Type B pancreatic cell (in vitro differentiated cells): ENCODE results near the gene TMEM14B. TPM values are rescaled to one million over a fixed set of nuclear protein-coding genes. Genes with fewer than 3 reads are reported as not detected.
"Not testable (repeated sequence)": the region's sequence is repeated elsewhere in the genome, so short reads cannot be mapped to it uniquely, and the experiment has no call there.

ENCODE experiments used
- DNase-seq: peaks from one replicate; pipeline ENCODE4 v3.0.0; 2021; ENCODE audit warnings: mixed read lengths; ENCODE audit not compliant: unreplicated experiment; ENCODE audit errors: extremely low spot score
- H3K27ac Mint-ChIP-seq: 2 replicates; pipeline ENCODE4 v1.8.0; 2021; ENCODE audit warnings: mild to moderate bottlenecking, mixed read lengths
- H3K27me3 Mint-ChIP-seq: 2 replicates; pipeline ENCODE4 v1.8.0; 2021; ENCODE audit warnings: mixed read lengths
- H3K36me3 Mint-ChIP-seq: 2 replicates; pipeline ENCODE4 v1.8.0; 2021; ENCODE audit warnings: mixed read lengths
- H3K4me1 Mint-ChIP-seq: one replicate; pipeline ENCODE4 v1.8.0; 2021; ENCODE audit warnings: mixed read lengths; ENCODE audit not compliant: unreplicated experiment
- H3K4me3 Mint-ChIP-seq: 2 replicates; pipeline ENCODE4 v1.8.0; 2021; ENCODE audit warnings: mild to moderate bottlenecking, mixed read lengths
- H3K9me3 Mint-ChIP-seq: 2 replicates; pipeline ENCODE4 v1.8.0; 2021; ENCODE audit warnings: mixed read lengths
- CTCF ChIP-seq: fragments of 200-600 bp; sonication (generic); conservative IDR thresholded peaks from 2 replicates; pipeline ENCODE4 v1.5.0; 2021; ENCODE audit warnings: antibody characterized with exemption, mild to moderate bottlenecking
- total RNA-seq: library from RNA; stranded (reverse); gene quantifications from 2 replicates; pipeline ENCODE4 v1.2.1, GENCODE V29; 2021; ENCODE audit warnings: low replicate concordance

Gene TMEM14B
- total RNA-seq, 1 donor from 2014 or later = 75.6 TPM

GRCh38 chr6:10725716-10726115, 21.9 kb upstream of the TMEM14B start:
- no peak for DNase-seq
- Mint-ChIP-seq H3K27me3 (no peaks in the 10 kb centered on the region), H3K27ac (peak overlapping the region; percentile 20), H3K9me3 (no peaks in the 10 kb centered on the region), H3K4me1 (peaks cover 39% of the 10 kb centered on the region), H3K4me3 (peak overlapping the region; percentile 55), H3K36me3 (peaks cover 29% of the 10 kb centered on the region)
- TF ChIP-seq CTCF = no peak

GRCh38 chr6:10730254-10730653, 17.4 kb upstream of the TMEM14B start:
- H3K27me3 Mint-ChIP-seq = no peaks in the 10 kb centered on the region
- H3K27ac Mint-ChIP-seq = no peak overlapping the region
- no peaks in the 10 kb centered on the region for H3K9me3 Mint-ChIP-seq
- H3K36me3 Mint-ChIP-seq = peaks cover 45% of the 10 kb centered on the region
- H3K4me1 Mint-ChIP-seq = peaks cover 15% of the 10 kb centered on the region
- TF ChIP-seq CTCF = no peak
- no peak for DNase-seq
- no peak overlapping the region for H3K4me3 Mint-ChIP-seq

GRCh38 chr6:10733151-10733715, 14.4 kb upstream of the TMEM14B start:
- Mint-ChIP-seq H3K27me3 (no peaks in the 10 kb centered on the region), H3K4me1 (peaks cover 5% of the 10 kb centered on the region), H3K36me3 (peaks cover 31% of the 10 kb centered on the region), H3K4me3 (no peak overlapping the region), H3K27ac (no peak overlapping the region), H3K9me3 (no peaks in the 10 kb centered on the region)
- DNase-seq = peak; percentile 20
- no peak for TF ChIP-seq CTCF

GRCh38 chr6:10733863-10734262, 13.7 kb upstream of the TMEM14B start:
- DNase-seq = no peak
- peaks cover 5% of the 10 kb centered on the region for H3K4me1 Mint-ChIP-seq
- peaks cover 29% of the 10 kb centered on the region for H3K36me3 Mint-ChIP-seq
- no peaks in the 10 kb centered on the region for H3K27me3 Mint-ChIP-seq
- no peak overlapping the region for H3K4me3 Mint-ChIP-seq
- no peak overlapping the region for H3K27ac Mint-ChIP-seq
- TF ChIP-seq CTCF = no peak
- no peaks in the 10 kb centered on the region for H3K9me3 Mint-ChIP-seq

GRCh38 chr6:10736731-10737130, 10.9 kb upstream of the TMEM14B start:
- DNase-seq = no peak
- no peak overlapping the region for H3K27ac Mint-ChIP-seq
- H3K4me3 Mint-ChIP-seq = no peak overlapping the region
- H3K27me3 Mint-ChIP-seq = no peaks in the 10 kb centered on the region
- H3K36me3 Mint-ChIP-seq = peaks cover 23% of the 10 kb centered on the region
- no peak for TF ChIP-seq CTCF
- H3K4me1 Mint-ChIP-seq = peaks cover 5% of the 10 kb centered on the region
- H3K9me3 Mint-ChIP-seq = no peaks in the 10 kb centered on the region

- no peak overlapping the region for H3K4me3 Mint-ChIP-seq
- H3K4me1 Mint-ChIP-seq = no peaks in the 10 kb centered on the region
- H3K9me3 Mint-ChIP-seq = no peaks in the 10 kb centered on the region
- H3K27me3 Mint-ChIP-seq = no peaks in the 10 kb centered on the region
- no peak overlapping the region for H3K27ac Mint-ChIP-seq
- no peak for TF ChIP-seq CTCF
- DNase-seq = no peak
- peaks cover 7% of the 10 kb centered on the region for H3K36me3 Mint-ChIP-seq
Observed at GRCh38 chr6:10740061-10740460, 7.5 kb upstream of the TMEM14B start.

- H3K27me3 Mint-ChIP-seq, DNase-seq, H3K4me1 Mint-ChIP-seq, H3K4me3 Mint-ChIP-seq, H3K9me3 Mint-ChIP-seq, H3K36me3 Mint-ChIP-seq, H3K27ac Mint-ChIP-seq: not testable (repeated sequence)
Observed at GRCh38 chr6:10741643-10742042, 6.0 kb upstream of the TMEM14B start.
